GM18507 (cell line): ENCODE data around the gene IFT43.
"Not testable (repeated sequence)": the region's sequence is repeated elsewhere in the genome, so short reads cannot be mapped to it uniquely, and the experiment has no call there.

Source experiments
- DNase-seq: peaks from one replicate; pipeline ENCODE4 v3.0.0; 2011; ENCODE audit warnings: low read depth; ENCODE audit not compliant: insufficient read length; ENCODE audit errors: extremely low spot score
- FAIRE-seq: peaks from 2 replicates; lab custom pipeline; 2011; peaks lifted over from hg19 to GRCh38; lab: Jason Lieb, UNC

IFT43 gene

DNA sequence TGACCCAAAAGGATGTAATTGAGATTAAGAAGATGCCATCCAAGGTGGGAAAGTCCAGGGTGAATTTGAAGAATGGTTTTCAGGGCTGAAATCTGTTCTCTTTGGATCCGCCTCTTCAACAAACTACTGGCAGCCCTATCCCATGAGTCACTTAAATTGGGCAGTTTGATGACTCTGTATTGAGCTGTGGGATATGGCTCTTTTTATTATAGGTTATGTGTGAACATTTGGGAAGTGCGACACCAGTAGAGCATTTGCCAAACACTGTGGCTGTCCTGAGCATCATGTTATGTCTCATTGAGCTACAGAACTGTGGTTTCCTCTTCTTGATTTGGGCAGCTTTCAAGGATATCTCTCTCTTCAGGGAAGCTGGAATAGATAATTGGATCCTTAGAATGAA lies 22.3 kb downstream of the IFT43 start:
- FAIRE-seq (no peak), DNase-seq (no peak)

DNA sequence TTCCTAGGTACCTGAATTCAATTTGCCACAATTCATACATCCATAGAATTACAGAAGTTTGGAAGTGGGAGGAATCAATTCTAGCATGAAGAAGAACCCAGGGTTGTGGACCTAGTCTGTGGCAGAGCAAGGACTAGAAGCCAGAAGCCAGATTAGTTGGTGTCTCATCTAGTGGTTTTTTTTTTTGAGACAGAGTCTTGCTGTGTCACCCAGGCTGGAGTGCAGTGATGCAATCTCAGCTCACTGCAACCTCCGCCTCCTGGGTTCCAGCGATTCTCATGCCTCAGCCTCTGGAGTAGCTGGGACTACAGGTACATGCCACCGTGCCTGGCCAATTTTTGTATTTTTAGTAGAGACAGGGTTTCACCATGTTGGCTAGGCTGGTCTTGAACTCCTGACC lies 24.1 kb downstream of the IFT43 start:
- not testable (repeated sequence) for FAIRE-seq, DNase-seq

DNA sequence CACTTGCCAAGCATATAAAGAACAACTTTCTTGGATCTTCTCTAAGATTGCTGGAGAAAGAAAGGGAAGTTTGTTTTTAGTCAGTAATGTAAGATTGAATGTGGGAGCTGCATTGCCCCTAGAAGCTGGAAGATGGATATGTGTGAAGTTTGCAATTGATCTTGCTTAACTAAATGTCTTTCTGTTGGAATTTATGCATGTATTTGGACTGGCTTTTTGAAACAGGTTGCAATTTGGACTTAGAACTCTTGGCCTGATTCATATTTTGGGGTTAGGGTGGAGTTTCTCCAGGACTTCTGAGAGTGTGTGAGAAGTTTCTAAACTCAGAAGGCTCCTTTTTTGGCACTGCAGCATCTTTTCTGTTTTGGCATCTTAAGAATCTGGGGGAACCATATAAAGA lies 26.4 kb downstream of the IFT43 start:
- no peak for FAIRE-seq
- no peak for DNase-seq

DNA sequence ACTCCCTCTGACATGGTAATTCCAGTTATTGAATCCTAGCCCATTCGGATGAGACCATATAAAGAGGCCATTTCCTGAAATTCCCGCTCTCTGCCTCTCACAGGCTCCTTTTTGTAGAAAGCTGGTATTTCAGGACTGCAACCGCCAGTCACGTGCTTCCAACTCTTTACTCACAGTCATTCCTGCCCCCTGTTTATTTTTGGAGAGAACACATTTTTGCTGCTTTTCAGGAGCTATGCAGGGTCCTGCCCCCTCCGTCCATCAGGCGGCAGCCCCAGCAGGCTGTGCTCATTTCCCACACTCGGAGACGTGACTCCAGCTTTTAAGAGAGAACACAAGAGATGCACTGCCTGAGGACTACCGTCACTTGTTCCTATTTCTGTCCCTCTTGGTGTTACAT lies 26.8 kb downstream of the IFT43 start:
- no peak for DNase-seq
- no peak for FAIRE-seq

DNA sequence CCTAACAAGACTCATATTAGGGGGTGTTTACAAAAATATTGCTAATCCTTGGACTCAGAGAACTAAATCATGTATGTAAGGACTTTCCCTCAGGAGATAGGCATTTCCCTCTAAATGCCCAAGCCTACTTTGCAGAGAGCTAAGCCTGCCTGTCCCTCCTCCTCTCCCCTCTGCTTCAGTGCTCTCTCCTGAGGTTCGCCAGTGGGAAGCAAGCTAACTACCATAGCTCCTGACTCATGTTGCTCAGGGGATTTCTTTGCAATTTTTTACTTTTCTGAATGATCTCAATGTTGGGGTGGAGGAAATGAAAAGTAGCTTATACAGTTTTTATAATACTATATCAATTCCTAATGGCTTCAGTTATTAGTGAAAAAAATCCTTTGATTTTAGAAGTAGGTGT lies 29.6 kb downstream of the IFT43 start:
- DNase-seq (no peak), FAIRE-seq (no peak)

DNA sequence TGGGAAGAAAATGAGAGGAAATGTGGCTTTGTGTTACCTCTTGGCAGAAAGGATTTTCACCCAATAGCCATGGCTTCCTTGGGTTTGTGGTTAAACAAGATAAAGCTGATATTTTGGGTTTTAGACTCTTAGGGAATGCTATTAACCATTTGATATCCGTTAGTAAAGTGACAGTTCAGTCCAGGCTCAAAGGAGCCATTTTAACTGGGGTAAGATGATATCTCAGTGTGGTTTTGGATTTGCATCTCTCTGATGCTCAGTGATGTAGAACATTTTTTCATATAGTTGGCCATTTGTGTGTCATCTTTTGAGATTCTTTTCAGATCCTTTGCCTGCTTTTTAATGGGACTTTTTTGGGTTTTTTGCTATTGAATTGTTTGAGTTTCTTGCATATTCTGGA lies 30.1 kb downstream of the IFT43 start:
- DNase-seq (no peak), FAIRE-seq (peak; percentile 71)

DNA sequence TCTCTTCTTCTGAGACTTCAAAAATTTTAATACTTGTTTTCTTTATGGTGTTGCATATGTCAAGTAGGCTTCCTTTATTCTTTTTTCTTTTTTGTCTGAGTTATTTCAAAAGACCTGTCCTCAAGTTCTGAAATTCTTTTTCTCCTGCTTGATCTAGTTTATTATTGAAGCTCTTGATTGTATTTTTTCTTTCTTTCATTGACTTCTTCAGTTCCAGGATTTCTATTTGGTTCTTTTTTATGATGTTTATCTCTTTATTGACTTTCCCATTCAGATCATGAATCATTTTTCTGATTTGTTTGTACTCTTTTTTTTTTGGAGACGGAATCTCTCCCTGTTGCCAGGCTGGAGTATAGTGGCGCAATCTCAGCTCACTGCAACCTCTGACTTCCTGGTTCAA lies 34.1 kb downstream of the IFT43 start:
- no peak for DNase-seq

DNA sequence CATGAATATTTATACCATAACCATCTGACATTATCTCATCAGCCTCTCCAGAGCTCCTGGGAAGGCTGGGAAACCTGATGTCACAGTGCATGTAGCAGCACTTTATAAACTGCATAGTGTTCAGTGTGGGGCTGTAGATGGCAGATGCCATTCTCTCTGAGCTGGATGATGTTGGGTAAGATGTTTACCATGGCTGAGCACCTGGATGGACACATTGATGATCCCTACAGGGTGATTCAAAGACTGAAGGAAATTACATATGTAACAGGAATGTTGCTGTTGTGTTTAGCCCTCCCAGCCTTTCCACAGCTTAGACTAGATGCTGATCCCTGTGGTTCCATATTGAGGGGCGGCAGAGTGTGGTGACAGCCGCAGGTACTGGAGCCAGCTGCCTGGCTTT lies 37.4 kb downstream of the IFT43 start:
- no peak for FAIRE-seq
- DNase-seq, result no peak

More for the DNA sequence above, 34.1 kb downstream of the IFT43 start:
- FAIRE-seq, result no peak

DNA sequence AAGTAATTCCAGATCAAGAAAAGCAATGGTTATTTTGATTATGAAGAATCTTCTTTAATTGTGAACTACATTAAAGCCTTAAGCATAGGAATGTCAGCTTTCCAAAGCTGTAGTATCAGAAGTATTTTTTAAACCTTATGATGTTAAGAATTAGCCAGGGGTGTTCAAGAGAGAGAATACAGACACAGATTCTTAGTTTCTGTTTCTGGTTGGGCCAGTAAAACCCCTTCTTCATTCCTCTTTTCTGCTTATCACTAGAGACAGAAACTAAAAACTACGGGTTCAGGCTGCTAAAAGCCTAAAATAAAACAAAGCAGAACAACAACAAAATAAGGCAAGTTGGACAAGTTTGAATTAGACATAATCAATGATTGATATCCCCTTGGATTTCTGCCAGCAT lies 38.2 kb downstream of the IFT43 start:
- DNase-seq (no peak), FAIRE-seq (peak; percentile 59)

DNA sequence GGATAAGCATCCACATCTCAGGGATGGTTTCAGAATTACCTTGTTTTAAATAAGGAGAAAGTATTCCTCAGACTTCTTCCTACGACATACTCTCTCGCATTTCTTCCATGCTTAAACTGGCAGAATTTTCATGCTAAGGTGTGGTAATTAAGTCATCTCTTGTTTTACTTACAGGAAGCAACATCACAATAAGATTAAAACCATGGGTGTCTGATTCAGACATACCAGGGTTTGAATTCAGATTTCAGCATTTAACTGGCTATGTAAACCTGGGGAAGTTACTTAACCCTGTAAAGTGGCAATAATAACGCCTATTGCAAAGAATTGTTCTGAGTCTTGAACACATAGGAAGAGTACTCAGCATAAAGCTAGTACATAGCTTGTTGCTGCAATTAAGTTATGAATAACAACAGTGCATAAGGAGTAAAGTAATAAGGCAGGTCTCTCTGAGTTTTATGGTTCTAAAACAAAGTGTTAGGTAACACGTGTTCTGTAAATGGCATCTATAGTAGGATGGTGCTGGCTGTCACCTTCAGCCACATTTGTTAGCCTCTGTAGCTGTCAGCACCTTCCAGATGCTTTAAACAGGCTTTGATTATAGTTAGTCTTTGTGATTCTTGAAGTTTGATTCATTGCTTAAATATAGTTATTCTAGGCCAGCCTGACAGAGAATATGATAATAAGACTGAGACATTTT lies 38.8 kb downstream of the IFT43 start:
- DNase-seq, result no peak
- no peak for FAIRE-seq

DNA sequence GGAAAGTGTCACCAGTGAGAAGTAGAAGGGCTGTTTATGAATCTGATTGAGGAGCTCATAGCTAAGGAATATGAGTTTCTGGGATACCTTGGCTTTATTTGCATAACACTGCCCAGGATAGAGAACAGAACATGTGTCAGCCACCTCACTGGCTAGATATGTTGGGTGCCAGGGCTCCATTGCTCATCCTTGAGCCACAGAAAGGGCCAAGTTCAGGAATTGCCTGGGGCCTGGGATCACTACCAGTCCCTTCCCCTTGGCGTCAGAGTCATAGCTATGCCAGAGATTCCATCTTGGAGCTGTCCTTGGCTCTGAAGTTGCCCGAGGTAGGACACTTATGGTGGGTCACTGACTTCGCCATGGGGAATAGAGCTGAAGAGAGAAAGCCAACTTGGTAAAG lies 49.0 kb downstream of the IFT43 start:
- FAIRE-seq (no peak), DNase-seq (no peak)

DNA sequence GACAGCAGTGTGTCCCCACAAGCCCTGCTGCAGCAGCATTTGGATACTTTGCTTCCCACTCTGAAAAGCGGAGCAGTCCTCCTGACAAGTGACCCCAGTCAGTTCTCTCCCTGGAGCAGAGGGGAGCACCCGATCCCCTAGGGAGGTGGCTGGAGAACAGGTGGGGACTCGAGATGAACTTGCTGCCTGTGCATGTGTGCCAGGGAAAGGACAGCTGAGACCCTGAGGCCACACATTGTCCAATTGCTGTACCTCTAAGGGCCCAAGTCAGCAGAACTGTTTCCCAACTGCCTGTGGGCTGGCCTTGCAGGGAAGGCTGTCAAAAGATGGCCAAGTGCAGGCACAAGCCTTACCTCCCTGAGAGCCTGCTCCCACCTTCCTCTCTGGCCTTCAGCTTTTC lies 55.1 kb downstream of the IFT43 start:
- DNase-seq (no peak), FAIRE-seq (no peak)

DNA sequence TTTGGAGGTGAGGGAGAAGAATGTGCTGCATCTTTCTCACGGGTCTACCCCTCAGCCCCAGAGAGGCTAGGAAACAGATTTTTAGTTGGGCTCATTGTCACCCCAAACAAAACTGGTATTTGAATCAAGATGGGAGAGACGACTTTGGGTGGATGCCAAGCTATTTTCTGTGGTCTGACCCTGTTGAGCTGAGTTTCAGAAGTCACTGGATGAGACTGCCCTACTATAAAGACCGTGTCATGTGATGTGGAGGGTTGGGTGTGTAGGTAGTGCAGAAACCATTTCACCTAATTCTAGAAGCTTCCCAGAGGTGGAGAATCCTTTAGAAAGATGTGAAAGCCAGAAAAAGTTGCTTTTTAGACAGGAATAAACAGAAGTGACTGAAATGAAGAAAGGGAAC lies 60.2 kb downstream of the IFT43 start:
- DNase-seq, result no peak
- no peak for FAIRE-seq

DNA sequence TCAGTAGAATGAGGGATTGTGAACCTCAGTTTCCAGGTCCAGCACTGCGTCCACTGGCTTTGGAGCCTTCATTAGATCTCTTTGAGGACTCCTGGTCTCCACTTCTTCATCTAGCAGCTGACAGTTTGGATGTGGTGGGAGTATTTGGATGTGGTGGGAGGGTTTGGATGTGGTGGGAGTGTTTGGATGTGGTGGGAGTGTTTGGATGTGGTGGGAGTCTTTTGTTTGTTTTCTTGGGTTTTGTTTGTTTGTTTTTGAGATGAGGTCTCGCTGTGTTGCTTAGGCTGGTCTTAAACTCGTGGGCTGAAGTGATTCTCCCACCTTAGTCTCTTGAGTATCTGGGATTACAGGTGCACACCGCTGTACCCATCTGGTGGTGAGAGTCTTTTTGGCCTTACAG lies 64.7 kb downstream of the IFT43 start:
- DNase-seq (no peak), FAIRE-seq (no peak)

DNA sequence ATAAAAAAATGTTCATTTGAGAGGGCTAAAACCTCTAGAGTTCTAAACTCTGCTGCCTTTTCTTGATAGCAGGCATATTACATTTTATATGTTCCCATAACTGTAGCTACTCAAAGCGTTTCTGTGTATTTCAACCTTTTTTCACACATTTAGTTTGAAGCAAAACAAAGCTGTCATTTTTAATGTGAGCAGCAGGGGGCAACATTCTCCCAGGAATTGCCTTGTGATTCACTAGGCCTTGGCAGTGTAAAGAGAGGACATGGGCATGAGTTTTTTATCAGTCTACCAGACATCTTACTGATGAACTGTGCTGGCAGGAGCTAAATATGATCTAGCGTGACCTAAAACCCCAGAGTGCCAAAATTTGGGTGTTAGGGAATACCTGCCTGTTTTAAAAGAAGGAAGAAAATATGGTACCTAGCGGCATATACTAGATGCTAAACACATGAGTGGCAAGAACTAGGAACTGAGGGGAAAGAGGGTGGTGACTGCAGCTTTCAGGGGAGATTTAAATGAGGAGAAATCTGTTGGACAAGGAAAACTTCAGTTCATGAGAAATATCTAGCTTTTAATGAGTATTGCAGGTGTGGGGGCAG lies 65.3 kb downstream of the IFT43 start:
- peak; percentile 36 for DNase-seq
- peak; percentile 95 for FAIRE-seq

DNA sequence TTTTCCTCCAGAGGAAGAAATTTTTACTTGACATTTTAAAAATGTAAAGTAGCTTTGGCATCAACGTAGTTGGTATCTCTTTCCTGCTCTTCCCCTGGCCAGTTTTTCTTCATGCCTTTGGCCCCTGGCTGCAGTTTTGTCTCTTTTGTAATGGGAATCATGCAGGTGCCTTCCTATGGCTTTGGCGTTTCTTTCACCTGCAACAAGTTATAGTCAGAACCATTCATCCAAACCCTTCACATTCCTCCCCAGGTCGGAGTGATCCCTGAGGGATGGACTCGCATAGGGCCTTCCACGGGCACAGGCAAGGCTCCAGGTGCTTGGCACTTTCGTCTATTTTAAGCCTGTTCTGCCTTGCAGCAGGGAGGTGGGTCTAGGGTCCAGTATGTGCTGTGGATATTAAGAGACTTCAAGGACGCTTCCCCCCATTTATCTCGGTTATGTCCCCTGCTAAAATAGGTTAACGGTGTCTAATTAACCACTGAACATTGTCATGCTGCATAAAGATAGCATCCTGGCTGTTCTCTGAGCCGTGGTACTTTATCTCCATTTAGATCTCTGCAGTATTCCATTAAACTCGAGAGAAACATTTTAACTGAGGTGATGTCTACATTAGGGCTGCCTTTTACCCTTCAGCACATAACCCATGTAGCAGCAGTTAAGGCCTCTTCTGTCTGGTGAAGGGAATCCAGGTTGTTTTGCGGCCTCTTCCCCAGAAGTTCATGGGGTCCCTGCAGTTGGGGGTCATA lies 66.3 kb downstream of the IFT43 start:
- no peak for DNase-seq
- FAIRE-seq, result no peak

DNA sequence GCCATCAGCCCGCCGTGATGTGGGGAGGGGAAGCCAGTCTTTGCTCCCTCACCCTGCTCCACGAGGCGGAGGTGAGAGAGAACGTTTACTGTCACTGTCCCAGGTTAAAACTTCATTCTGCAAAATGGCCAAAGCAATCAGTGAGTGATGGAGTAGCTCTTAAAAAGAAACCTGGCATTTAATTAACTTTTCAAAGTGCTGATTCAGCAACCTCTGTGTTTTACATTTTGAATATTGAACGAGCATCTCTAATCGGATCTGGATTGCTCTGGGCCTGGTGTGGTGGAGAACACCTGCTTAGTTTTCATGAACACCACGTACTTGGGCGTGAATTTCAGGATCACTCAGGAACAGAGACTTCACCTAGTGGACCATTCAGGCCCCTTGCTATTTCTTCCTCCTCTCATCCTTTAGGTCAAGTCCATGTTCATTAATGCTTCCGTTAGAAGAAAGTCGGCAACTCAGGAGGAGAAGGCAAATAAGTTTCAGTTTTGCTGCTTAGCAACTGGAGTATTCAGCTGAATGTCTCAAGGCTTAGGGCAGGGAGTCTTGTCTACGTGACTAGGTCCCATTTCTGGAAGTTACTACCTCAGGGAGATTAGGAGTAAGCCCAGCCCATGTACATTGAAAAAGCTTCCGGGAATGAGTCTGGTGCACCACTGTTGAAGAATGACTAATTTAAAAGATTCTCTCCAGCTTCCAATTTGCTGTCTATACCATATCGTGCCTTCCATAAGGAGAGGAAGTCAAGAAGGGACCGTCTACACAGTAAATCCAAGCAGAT lies 68.2 kb downstream of the IFT43 start:
- DNase-seq (no peak), FAIRE-seq (no peak)

DNA sequence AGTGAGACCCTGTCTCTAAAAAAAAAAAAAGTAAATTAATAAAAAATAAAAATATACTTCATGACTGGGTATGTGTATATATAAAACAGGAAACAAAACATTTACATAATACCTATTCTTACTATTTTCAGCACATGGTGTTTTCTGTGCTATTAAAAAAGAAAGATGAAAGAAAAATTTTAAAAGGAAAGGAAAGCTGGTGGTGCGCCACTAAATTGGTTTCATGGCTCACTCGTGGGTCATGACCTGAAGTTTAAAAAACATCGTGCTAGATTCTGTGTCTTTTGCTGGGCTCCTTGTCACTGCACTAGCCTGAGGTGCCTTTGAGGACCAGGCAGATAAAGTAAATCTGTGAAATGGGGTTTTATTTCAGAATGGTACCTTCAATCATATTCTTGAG lies 69.8 kb downstream of the IFT43 start:
- FAIRE-seq (no peak), DNase-seq (no peak)

DNA sequence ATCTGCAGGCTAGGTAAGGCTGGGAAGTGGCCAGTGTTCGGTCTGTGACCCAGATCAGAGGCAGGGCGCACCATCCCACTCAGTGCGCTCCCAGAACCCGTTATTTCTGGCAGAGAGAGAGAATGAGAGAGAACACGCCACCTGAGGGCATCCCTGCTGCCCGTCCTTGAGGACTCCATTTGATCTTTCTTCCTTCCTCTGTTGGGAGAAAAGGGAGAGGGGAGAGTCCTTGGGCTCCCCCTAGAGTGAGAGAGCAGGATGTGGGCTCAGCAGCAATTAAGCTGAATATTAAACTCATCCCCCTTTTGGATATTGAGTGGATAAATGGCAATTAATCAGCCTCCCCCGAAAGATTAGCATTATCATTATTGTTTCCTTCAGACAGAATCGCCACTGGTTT lies 70.6 kb downstream of the IFT43 start:
- FAIRE-seq (no peak), DNase-seq (no peak)

DNA sequence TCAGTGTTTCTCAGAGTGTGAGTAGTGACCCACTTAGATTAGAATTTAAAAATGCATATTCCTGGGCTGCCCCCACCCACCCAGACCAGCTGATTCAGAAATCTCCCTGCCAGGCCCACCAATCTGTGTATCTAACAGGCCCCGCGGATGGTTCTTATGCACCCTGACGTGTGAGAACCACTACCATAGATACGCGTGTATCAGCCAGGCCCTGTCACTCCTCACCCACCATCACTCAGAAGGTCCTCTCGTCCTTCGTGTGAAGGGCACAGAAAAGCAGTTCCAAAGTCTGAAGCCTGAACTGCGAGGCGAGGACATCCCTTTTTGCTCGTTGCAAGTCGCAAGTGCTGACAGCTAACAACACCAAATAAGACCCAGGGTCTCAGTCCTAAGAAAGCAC lies 72.4 kb downstream of the IFT43 start:
- FAIRE-seq (no peak), DNase-seq (no peak)
